Subcutaneous abdominal adipose tissue (tissue), 5 donors: ENCODE results near the gene TLL1.

Experiments used
- H3K27ac ChIP-seq: one replicate; pipeline ENCODE4 v1.7.0; 2013; ENCODE audit warnings: low read depth, mild to moderate bottlenecking, inconsistent platforms, low read length, moderate library complexity
- H3K27me3 ChIP-seq, 5 donors: one replicate each; pipeline ENCODE4 v1.7.0; 2013; ENCODE audit warnings: low read length in 5 of 5, inconsistent platforms in 1 of 5; ENCODE audit not compliant: control insufficient read depth in 5 of 5, insufficient read depth in 4 of 5
- H3K36me3 ChIP-seq, 5 donors: one replicate each; pipeline ENCODE4 v1.7.0; 2013; ENCODE audit warnings: low read length in 5 of 5; ENCODE audit not compliant: control insufficient read depth in 5 of 5, insufficient read depth in 5 of 5
- H3K4me1 ChIP-seq, 5 donors: one replicate each; pipeline ENCODE4 v1.7.0; 2013; ENCODE audit warnings: low read length in 5 of 5, mild to moderate bottlenecking in 3 of 5, moderate library complexity in 1 of 5; ENCODE audit not compliant: control insufficient read depth in 5 of 5, insufficient read depth in 5 of 5
- H3K4me3 ChIP-seq, 5 donors: one replicate each; pipeline ENCODE4 v1.7.0; 2013; ENCODE audit warnings: low read length in 5 of 5, low read depth in 1 of 5
- H3K9ac ChIP-seq, 5 donors: one replicate each; pipeline ENCODE4 v1.7.0; 2013; ENCODE audit warnings: low read length in 5 of 5, mild to moderate bottlenecking in 4 of 5, moderate library complexity in 3 of 5
- H3K9me3 ChIP-seq, 5 donors: one replicate each; pipeline ENCODE4 v1.7.0; 2013; ENCODE audit warnings: low read length in 5 of 5; ENCODE audit not compliant: control insufficient read depth in 5 of 5
- donor health status: healthy.
- donor health status: healthy.
- donor health status: healthy.
- donor health status: healthy.
- donor health status: healthy.

The TLL1 gene

DNA sequence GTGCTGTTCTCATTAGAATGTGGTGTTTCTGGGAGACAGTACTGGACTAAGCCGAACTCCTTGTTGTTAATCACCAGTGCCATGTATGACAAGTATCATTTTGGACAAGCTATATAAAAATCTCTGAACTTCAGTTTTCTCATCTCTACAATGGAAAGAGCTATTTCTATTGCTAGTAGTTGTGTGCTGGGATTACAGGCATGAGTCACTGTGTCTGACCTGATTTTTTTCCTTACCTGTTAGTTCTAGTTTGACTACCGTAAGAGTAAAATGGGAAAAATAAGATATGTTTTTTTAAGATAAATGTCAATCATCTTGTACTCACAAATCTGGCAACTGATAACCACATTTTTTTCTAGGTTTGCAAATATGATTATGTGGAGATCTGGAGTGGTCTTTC is 192.3 kb downstream of the TLL1 start:
- Histone ChIP-seq H3K36me3 (no peaks in the 10 kb centered on the region), H3K9me3 (no peaks in the 10 kb centered on the region), H3K27ac (no peak overlapping the region), H3K9ac (no peak overlapping the region), H3K4me3 (no peak overlapping the region), H3K4me1 (no peaks in the 10 kb centered on the region), H3K27me3 (no peaks in the 10 kb centered on the region)

DNA sequence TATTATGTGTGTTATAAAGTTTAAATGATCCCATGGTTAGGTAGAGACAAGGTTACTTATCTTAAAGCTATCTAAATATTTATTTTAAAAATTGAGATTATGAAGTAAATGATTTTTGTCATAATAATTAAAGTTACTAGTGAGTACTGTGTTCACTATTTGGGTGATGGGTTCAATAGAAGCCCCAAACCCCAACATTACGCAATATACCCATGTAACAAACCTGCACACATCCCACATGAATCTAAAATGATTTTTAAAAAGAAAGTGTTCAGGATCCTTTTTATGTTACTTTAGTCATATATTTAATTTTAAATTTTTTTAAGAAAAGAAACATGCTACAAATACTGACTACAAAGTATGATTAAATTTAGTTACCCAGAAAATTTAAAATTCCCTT is 193.9 kb downstream of the TLL1 start:
- no peaks in the 10 kb centered on the region for H3K36me3 ChIP-seq
- H3K27ac ChIP-seq, result no peak overlapping the region
- H3K9me3 ChIP-seq, result no peaks in the 10 kb centered on the region
- H3K27me3 ChIP-seq, result no peaks in the 10 kb centered on the region
- H3K9ac ChIP-seq, result no peak overlapping the region
- no peaks in the 10 kb centered on the region for H3K4me1 ChIP-seq
- H3K4me3 ChIP-seq, result no peak overlapping the region

DNA sequence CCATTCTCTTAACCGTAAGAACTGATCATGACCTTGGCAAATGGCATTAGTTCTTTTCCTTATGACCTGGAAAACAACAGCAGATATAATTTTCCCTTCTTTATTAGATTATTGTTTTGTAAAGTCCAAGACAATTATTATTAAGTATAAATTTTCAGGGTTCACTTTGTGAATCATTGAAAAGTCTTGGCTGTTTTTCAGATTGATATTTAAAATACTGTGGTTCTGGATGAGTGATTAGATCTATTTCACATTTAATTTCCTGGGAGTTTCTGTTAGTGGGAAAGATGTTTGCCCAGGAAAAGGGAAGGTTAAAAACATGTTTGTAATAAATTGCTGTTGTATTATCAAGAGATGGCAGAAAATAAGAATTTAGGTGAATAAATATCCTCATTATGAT is 194.9 kb downstream of the TLL1 start:
- H3K4me3 ChIP-seq, result no peak overlapping the region
- no peaks in the 10 kb centered on the region for H3K36me3 ChIP-seq
- no peaks in the 10 kb centered on the region for H3K9me3 ChIP-seq
- no peak overlapping the region for H3K9ac ChIP-seq
- H3K4me1 ChIP-seq, result no peaks in the 10 kb centered on the region
- no peak overlapping the region for H3K27ac ChIP-seq
- H3K27me3 ChIP-seq, result no peaks in the 10 kb centered on the region

DNA sequence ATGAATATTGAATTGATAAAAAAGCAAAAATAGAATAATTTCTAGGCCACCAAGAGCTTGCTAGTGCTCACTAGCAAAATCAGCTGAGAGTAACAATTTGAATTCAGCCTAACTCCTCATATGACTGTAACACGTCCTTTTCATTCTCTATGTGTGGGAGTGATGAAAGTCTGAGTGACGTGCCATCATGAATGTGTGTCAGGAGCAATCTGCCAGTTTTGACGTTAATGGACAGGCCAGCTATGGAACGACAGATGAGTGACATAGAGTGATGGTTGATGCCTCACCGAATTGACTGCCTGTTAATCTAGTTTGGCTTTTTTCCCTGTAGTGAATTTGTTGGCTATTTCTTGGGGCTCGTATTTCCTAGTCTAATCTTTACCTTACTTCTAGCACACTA is 200.7 kb downstream of the TLL1 start:
- Histone ChIP-seq H3K9ac (no peak overlapping the region), H3K27ac (no peak overlapping the region), H3K36me3 (no peaks in the 10 kb centered on the region)

DNA sequence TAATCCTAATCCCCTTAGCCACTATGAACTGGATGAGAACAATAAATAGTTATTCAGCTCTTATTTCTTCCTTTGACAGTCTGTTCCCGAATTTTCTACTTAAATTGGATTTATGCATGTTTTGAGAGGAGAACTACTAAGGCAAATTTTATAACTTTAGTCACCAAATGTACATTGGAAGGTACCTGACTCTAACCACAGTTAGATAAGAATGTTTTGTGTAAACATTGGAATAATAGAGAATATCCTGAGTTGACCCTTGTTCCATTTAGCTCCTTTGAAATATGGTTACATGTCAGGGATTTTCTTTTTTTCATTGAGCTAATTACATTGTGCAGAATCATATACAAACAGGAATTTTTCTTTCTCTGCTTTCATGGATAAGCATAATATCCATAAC is 202.6 kb downstream of the TLL1 start:
- Histone ChIP-seq H3K4me3 (no peak overlapping the region), H3K27me3 (no peaks in the 10 kb centered on the region), H3K4me1 (no peaks in the 10 kb centered on the region)

More for the DNA sequence above, 200.7 kb downstream of the TLL1 start:
- Histone ChIP-seq H3K4me3 (no peak overlapping the region), H3K4me1 (no peaks in the 10 kb centered on the region), H3K9me3 (no peaks in the 10 kb centered on the region), H3K27me3 (no peaks in the 10 kb centered on the region)

DNA sequence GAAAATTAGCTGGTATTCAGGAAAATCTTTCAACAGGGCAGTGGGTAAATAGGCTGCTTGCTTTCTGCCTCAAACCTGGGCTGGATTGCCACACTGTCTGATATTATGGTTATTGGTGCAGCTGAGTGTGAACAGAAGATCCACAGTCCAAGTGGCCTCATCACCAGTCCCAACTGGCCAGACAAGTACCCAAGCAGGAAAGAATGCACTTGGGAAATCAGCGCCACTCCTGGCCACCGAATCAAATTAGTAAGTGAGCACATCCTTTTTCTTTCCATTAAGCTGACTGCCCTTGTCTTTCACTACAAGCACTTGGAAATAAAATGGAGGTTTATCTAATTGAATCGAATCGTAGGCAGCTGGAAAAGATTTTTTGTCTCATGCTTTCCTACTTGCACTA is 204.7 kb downstream of the TLL1 start:
- Histone ChIP-seq H3K9me3 (no peaks in the 10 kb centered on the region), H3K27me3 (no peaks in the 10 kb centered on the region), H3K4me1 (no peaks in the 10 kb centered on the region), H3K9ac (no peak overlapping the region), H3K36me3 (no peaks in the 10 kb centered on the region), H3K27ac (no peak overlapping the region), H3K4me3 (no peak overlapping the region)

More for the DNA sequence above, 202.6 kb downstream of the TLL1 start:
- Histone ChIP-seq H3K9me3 (no peaks in the 10 kb centered on the region), H3K36me3 (no peaks in the 10 kb centered on the region), H3K9ac (no peak overlapping the region), H3K27ac (no peak overlapping the region)

DNA sequence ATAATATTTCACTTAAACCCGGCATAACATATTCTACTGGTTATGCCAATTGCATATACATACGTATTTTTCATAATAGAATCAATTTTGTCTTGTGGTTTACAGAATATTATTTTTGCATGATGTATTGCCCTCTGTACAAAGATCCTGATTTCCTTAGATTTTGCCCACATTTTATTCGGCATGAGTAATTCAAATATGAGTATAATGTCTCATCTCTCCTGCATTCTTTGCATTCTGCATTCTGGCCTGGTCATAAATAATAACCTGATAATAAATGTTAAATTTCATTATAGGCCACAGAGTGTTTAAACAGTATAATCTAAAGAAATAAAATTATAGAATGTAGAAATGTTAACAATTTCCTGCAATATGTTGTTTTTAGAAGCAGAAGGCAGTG is 205.3 kb downstream of the TLL1 start:
- Histone ChIP-seq H3K36me3 (no peaks in the 10 kb centered on the region), H3K9me3 (no peaks in the 10 kb centered on the region), H3K27ac (no peak overlapping the region), H3K9ac (no peak overlapping the region), H3K4me3 (no peak overlapping the region), H3K27me3 (no peaks in the 10 kb centered on the region), H3K4me1 (no peaks in the 10 kb centered on the region)

DNA sequence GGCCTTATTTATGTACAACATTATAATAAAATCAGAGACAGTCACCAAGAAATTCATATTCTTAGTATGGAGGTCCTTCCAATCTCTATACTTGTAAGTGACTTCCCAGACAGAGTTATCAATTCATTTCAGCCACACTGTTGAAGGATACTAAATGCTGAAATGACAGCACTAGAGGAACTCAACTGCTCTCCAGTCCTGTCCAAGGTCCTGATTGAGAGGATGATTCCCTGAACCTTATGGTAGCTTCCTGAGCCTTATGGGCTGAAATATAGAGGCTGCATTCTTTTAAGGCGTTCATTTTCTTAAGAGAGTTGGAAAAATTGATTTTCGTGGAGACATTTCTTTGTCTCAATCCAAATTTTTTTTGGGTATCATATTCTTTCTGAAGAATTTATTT is 205.9 kb downstream of the TLL1 start:
- Histone ChIP-seq H3K4me1 (no peaks in the 10 kb centered on the region), H3K27ac (no peak overlapping the region), H3K36me3 (no peaks in the 10 kb centered on the region), H3K4me3 (no peak overlapping the region), H3K9me3 (no peaks in the 10 kb centered on the region), H3K9ac (no peak overlapping the region), H3K27me3 (no peaks in the 10 kb centered on the region)

DNA sequence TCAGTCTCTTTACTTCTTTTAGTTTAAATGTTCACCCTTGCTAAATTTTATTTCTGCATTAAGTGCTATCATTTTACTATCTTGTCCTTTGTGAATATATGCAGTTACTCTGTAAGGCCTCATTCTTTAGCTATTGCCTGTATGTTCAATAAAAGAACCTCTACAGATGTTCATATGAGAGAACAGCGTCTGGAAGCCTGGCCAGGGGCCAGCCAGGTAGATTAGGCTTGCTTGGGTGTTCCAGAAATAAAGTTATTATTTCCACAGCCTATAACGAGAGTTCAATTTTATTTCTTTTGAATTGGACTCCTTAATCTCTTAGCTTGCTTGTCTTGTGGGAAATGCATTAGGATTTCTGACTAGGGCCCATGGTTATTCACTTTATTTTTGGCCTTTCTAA is 214.5 kb downstream of the TLL1 start:
- Histone ChIP-seq H3K27ac (no peak overlapping the region), H3K27me3 (no peaks in the 10 kb centered on the region), H3K9me3 (no peaks in the 10 kb centered on the region), H3K4me1 (no peaks in the 10 kb centered on the region), H3K36me3 (no peaks in the 10 kb centered on the region), H3K4me3 (no peak overlapping the region), H3K9ac (no peak overlapping the region)

DNA sequence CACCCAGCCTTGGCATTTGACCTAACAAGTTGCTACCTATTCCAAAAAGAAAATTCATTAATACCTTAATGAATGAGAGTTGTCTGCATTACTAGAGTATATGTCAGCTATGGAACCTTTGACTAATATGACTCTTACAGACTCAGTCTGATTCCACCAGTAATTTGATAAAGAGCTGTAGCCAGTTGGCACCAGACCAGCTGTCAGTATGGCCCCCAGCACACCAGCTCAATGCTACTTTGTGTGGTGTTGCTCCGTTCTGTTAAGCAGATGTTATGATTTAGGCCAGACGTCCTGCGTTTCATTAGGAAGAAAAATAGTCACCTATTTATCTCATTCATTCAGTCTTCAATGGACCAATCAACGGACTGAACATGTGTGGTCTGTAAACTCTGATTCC is 215.5 kb downstream of the TLL1 start:
- H3K4me1 ChIP-seq, result no peaks in the 10 kb centered on the region
- H3K9me3 ChIP-seq, result no peaks in the 10 kb centered on the region
- no peak overlapping the region for H3K27ac ChIP-seq
- no peaks in the 10 kb centered on the region for H3K36me3 ChIP-seq
- no peak overlapping the region for H3K4me3 ChIP-seq
- no peak overlapping the region for H3K9ac ChIP-seq
- H3K27me3 ChIP-seq, result no peaks in the 10 kb centered on the region

DNA sequence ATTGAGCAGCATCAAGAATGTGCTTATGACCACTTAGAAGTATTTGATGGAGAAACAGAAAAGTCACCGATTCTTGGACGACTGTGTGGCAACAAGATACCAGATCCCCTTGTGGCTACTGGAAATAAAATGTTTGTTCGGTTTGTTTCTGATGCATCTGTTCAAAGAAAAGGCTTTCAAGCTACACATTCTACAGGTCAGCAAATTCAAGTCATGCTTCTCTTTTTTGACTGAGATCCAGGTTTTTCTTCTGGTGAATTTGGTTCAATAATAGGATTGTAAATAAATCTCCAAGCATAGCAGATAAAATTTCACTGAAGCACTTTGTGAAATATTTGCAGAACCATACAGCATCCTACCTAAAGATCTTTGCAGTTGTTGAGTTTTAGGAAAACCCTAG is 218.1 kb downstream of the TLL1 start:
- no peak overlapping the region for H3K9ac ChIP-seq
- H3K9me3 ChIP-seq, result no peaks in the 10 kb centered on the region
- H3K4me3 ChIP-seq, result no peak overlapping the region
- H3K27me3 ChIP-seq, result no peaks in the 10 kb centered on the region
- H3K4me1 ChIP-seq, result no peaks in the 10 kb centered on the region
- no peak overlapping the region for H3K27ac ChIP-seq
- no peaks in the 10 kb centered on the region for H3K36me3 ChIP-seq
